Psoas muscle (tissue), 8 donors: ENCODE measurements around the gene VPS4B. TPM values are rescaled to one million over a fixed set of nuclear protein-coding genes. Genes with fewer than 3 reads are reported as not detected.

ENCODE experiments used
- ATAC-seq, 4 donors: fragments of 200-7000 bp; cut with Tn5 transposase; one replicate each; pipeline ENCODE4 v1.9.1; 2020; ENCODE audit warnings: moderate library complexity in 3 of 4, mild to moderate bottlenecking in 2 of 4
- DNase-seq, 2 donors: peaks; one replicate each; pipeline ENCODE4 v3.0.0-alpha.2; 2020
- H3K27ac ChIP-seq: fragments of 200-600 bp; one replicate; pipeline ENCODE4 v1.8.0; 2022
- H3K27me3 ChIP-seq, 3 donors: fragments of 200-600 bp in 1 of 3; one replicate each; pipeline versions ENCODE4 v1.6.1 to v1.8.0; 2013 to 2022; ENCODE audit warnings: low read length in 2 of 3, mild to moderate bottlenecking in 2 of 3, moderate library complexity in 1 of 3; ENCODE audit not compliant: insufficient read depth in 3 of 3
- H3K36me3 ChIP-seq, 2 donors: fragments of 200-600 bp in 1 of 2; one replicate each; pipeline versions ENCODE4 v1.6.1 to v1.8.0; 2013 to 2022; ENCODE audit warnings: low read depth in 1 of 2, mild to moderate bottlenecking in 1 of 2, moderate library complexity in 1 of 2; ENCODE audit not compliant: insufficient read depth in 1 of 2
- H3K4me1 ChIP-seq: fragments of 200-600 bp; one replicate; pipeline ENCODE4 v1.8.0; 2022
- H3K4me3 ChIP-seq: fragments of 200-600 bp; one replicate; pipeline ENCODE4 v1.8.0; 2022; ENCODE audit warnings: mild to moderate bottlenecking
- H3K9me3 ChIP-seq: fragments of 200-600 bp; one replicate; pipeline ENCODE4 v1.8.0; 2022
- CTCF ChIP-seq: fragments of 200-600 bp; IDR thresholded peaks from one replicate; pipeline ENCODE4 v1.8.0; 2022; ENCODE audit warnings: antibody characterized with exemption
- WGBS, 3 donors: extraction: QIAGEN DNeasy Blood & Tissue Kit; methylation state at CpG; one replicate each; pipeline versions ENCODE4 v1.1.6 to v1.1.7; 2013; 5-methylcytosine and 5-hydroxymethylcytosine counted together
- intact Hi-C, 2 donors: fragments of 100-400 bp; cut with DNase I; formaldehyde crosslinking; loops; one replicate each; pipeline versions ENCODE4 v1.11.0 to v1.14.2; 2022
- polyA plus RNA-seq, 3 donors: library from polyadenylated mRNA; stranded (reverse); fragments of 200-250 nt; gene quantifications; one replicate each; pipeline ENCODE4 v1.2.3, GENCODE V29; 2013
- total RNA-seq, 4 donors: library from RNA; stranded (reverse); fragmentation: NEBNext Ultra II Directional in 2 of 4; extraction: Animal tissue kit (Norgen Biotek cat#: 25700) in 2 of 4; gene quantifications; one replicate each; pipeline versions ENCODE4 v1.2.1 to v1.2.4, GENCODE V29; 2021 to 2023
- donor health status: healthy with polysubstance abuse.
- donor health status: DM: no; HTN: no; CAD: no; lungs with moderate emphysema.
- donor health status: Bipolar disorder and iron deficiency.
- donor health status: healthy.
- donor health status: DM: yes; HTN: yes; CAD: no.
- donor health status: DM: no; HTN: no; CAD: no.
- donor health status: DM: no; HTN: no; CAD: no.
- donor health status: DM: yes; HTN: yes; CAD: no.

Gene VPS4B
- total and polyA plus RNA-seq, 7 donors = 8.4 to 24.8 (median 17.9) TPM

GRCh38 chr18:63451799-63452660 lies 29.8 kb upstream of the VPS4B start:
- no peaks in the 10 kb centered on the region for H3K27me3 ChIP-seq
- no peaks in the 10 kb centered on the region for H3K9me3 ChIP-seq
- DNase-seq = no peak
- 51 to 62% (median 54%) methylated on average over 9 of the region's 9 CpGs for WGBS, 3 donors
- H3K4me1 ChIP-seq = no peaks in the 10 kb centered on the region
- ATAC-seq = no peak
- no peak overlapping the region for H3K27ac ChIP-seq
- H3K4me3 ChIP-seq = no peak overlapping the region
- H3K36me3 ChIP-seq = no peaks in the 10 kb centered on the region
- intact Hi-C loops = no loop called here
- no peak for TF ChIP-seq CTCF

GRCh38 chr18:63449426-63449825 lies 27.1 kb upstream of the VPS4B start:
- Histone ChIP-seq H3K4me1 (no peaks in the 10 kb centered on the region), H3K9me3 (no peaks in the 10 kb centered on the region), H3K4me3 (no peak overlapping the region), H3K27ac (no peak overlapping the region), H3K27me3 (no peaks in the 10 kb centered on the region), H3K36me3 (no peaks in the 10 kb centered on the region)
- WGBS, 3 donors = 92 to 96% (median 93%) methylated on average over 4 of the region's 4 CpGs
- intact Hi-C loops = no loop called here
- ATAC-seq (no peak), DNase-seq (no peak)
- TF ChIP-seq CTCF = no peak

- no peaks in the 10 kb centered on the region for H3K27me3 ChIP-seq
- H3K36me3 ChIP-seq = no peaks in the 10 kb centered on the region
- no peaks in the 10 kb centered on the region for H3K9me3 ChIP-seq
- no peak overlapping the region for H3K27ac ChIP-seq
- ATAC-seq = no peak
- intact Hi-C loops = no loop called here
- WGBS, 3 donors = 87 to 90% (median 87%) methylated on average over 5 of the region's 5 CpGs
- no peak for TF ChIP-seq CTCF
- no peak for DNase-seq
- H3K4me1 ChIP-seq = no peaks in the 10 kb centered on the region
- no peak overlapping the region for H3K4me3 ChIP-seq
Observed at GRCh38 chr18:63447066-63447465, 24.8 kb upstream of the VPS4B start.

GRCh38 chr18:63446266-63446665 lies 24.0 kb upstream of the VPS4B start:
- DNase-seq = no peak
- WGBS, 3 donors = 81 to 91% (median 84%) methylated on average over 3 of the region's 3 CpGs

More at GRCh38 chr18:63446266-63446665, 24.0 kb upstream of the VPS4B start:
- Histone ChIP-seq H3K4me1 (no peaks in the 10 kb centered on the region), H3K27ac (no peak overlapping the region), H3K36me3 (no peaks in the 10 kb centered on the region), H3K27me3 (no peaks in the 10 kb centered on the region), H3K9me3 (no peaks in the 10 kb centered on the region), H3K4me3 (no peak overlapping the region)
- TF ChIP-seq CTCF = no peak
- ATAC-seq = no peak
- intact Hi-C loops = no loop called here
